Liver (tissue), 9 donors: ENCODE measurements around the gene EIPR1. TPM values are rescaled to one million over a fixed set of nuclear protein-coding genes. Genes with fewer than 3 reads are reported as not detected.

Experiments used
- DNase-seq: peaks from one replicate; pipeline ENCODE4 v3.0.0-alpha.2; 2017; ENCODE audit warnings: low spot score
- H3K27ac ChIP-seq, 2 donors: one replicate each; pipeline ENCODE4 v1.7.0; 2013; ENCODE audit warnings: inconsistent platforms in 2 of 2, low read length in 2 of 2, control low read depth in 1 of 2, low read depth in 1 of 2, mild to moderate bottlenecking in 1 of 2
- H3K27me3 ChIP-seq, 4 donors: one replicate each; pipeline versions ENCODE4 v1.6.1 to v1.7.0; 2013; ENCODE audit warnings: low read length in 3 of 4, inconsistent platforms in 1 of 4, mild to moderate bottlenecking in 1 of 4, moderate library complexity in 1 of 4; ENCODE audit not compliant: control insufficient read depth in 4 of 4, insufficient read depth in 4 of 4
- H3K36me3 ChIP-seq, 4 donors: one replicate each; pipeline versions ENCODE4 v1.6.1 to v1.7.0; 2013; ENCODE audit warnings: low read length in 3 of 4, mild to moderate bottlenecking in 3 of 4, low read depth in 1 of 4, moderate library complexity in 1 of 4; ENCODE audit not compliant: control insufficient read depth in 4 of 4, insufficient read depth in 3 of 4
- H3K4me1 ChIP-seq, 4 donors: one replicate each; pipeline versions ENCODE4 v1.6.1 to v1.7.0; 2013; ENCODE audit warnings: low read length in 3 of 4, mild to moderate bottlenecking in 3 of 4, moderate library complexity in 1 of 4; ENCODE audit not compliant: control insufficient read depth in 4 of 4, insufficient read depth in 4 of 4
- H3K4me3 ChIP-seq, 3 donors: one replicate each; pipeline versions ENCODE4 v1.6.1 to v1.7.0; 2013; ENCODE audit warnings: low read length in 3 of 3, control low read depth in 1 of 3, low read depth in 1 of 3, mild to moderate bottlenecking in 1 of 3
- H3K9ac ChIP-seq, 2 donors: one replicate each; pipeline ENCODE4 v1.7.0; 2013; ENCODE audit warnings: low read length in 2 of 2, mild to moderate bottlenecking in 2 of 2, moderate library complexity in 2 of 2, control low read depth in 1 of 2, low read depth in 1 of 2
- H3K9me3 ChIP-seq, 4 donors: one replicate each; pipeline versions ENCODE4 v1.6.1 to v1.7.0; 2013; ENCODE audit warnings: low read length in 3 of 4; ENCODE audit not compliant: control insufficient read depth in 4 of 4
- FOXA1 ChIP-seq: IDR thresholded peaks from 2 replicates; pipeline ENCODE4 v1.6.1; 2016; ENCODE audit warnings: antibody characterized with exemption
- FOXA2 ChIP-seq: IDR thresholded peaks from 2 replicates; pipeline ENCODE4 v1.6.1; 2016; ENCODE audit warnings: antibody characterized with exemption
- GABPA ChIP-seq, 2 donors: IDR thresholded peaks in 1 of 2; conservative IDR thresholded peaks in 1 of 2; 2 replicates each; pipeline ENCODE4 v1.6.1; 2016; ENCODE audit warnings: antibody characterized with exemption in 2 of 2, mild to moderate bottlenecking in 1 of 2, moderate library complexity in 1 of 2
- HNF4A ChIP-seq, 2 donors: conservative IDR thresholded peaks; 2 replicates each; pipeline ENCODE4 v1.6.1; 2016; ENCODE audit warnings: antibody characterized with exemption in 2 of 2, mild to moderate bottlenecking in 2 of 2
- HNF4G ChIP-seq: IDR thresholded peaks from 2 replicates; pipeline ENCODE4 v1.6.1; 2016; ENCODE audit warnings: antibody characterized with exemption
- JUND ChIP-seq, 2 donors: IDR thresholded peaks; 2 replicates each; pipeline ENCODE4 v1.6.1; 2016; ENCODE audit warnings: antibody characterized with exemption in 2 of 2
- RAD21 ChIP-seq, 2 donors: IDR thresholded peaks; 2 replicates each; pipeline ENCODE4 v1.6.1; 2016; ENCODE audit warnings: antibody characterized with exemption in 2 of 2, mild to moderate bottlenecking in 2 of 2
- RXRA ChIP-seq, 2 donors: IDR thresholded peaks; 2 replicates each; pipeline ENCODE4 v1.6.1; 2017 to 2018; ENCODE audit warnings: antibody characterized with exemption in 2 of 2, mild to moderate bottlenecking in 1 of 2
- TAF1 ChIP-seq: conservative IDR thresholded peaks from 2 replicates; pipeline ENCODE4 v1.6.1; 2016; ENCODE audit warnings: antibody characterized with exemption, mild to moderate bottlenecking
- WGBS: extraction: QIAGEN DNeasy Blood & Tissue Kit; methylation state at CpG from one replicate; pipeline ENCODE4 v1.1.7; 2013; 5-methylcytosine and 5-hydroxymethylcytosine counted together
- polyA plus RNA-seq, 2 donors: library from polyadenylated mRNA; stranded (reverse) in 1 of 2; unstranded in 1 of 2; fragments of 200-250 nt in 1 of 2; fragments of >200 nt in 1 of 2; fragmentation: Nextera tagmentation in 1 of 2; extraction: Ambion mirVana in 1 of 2; gene quantifications; one replicate each; pipeline versions ENCODE4 v1.2.1 to v1.2.3, GENCODE V29; 2013 to 2015
- total RNA-seq, 2 donors: library from RNA; depleted of rRNA; stranded (reverse); fragments of >200 nt; gene quantifications; one replicate each; pipeline ENCODE4 v1.2.3, GENCODE V29; 2014
- TF ChIP-seq, protein P1 (sequence below): IDR thresholded peaks from 2 replicates; pipeline ENCODE4 v1.6.1; 2016; ENCODE audit warnings: antibody characterized with exemption
- TF ChIP-seq, protein P2 (sequence below): IDR thresholded peaks from 2 replicates; pipeline ENCODE4 v1.6.1; 2016; ENCODE audit warnings: antibody characterized with exemption, mild to moderate bottlenecking
- TF ChIP-seq, protein P3 (sequence below): IDR thresholded peaks from 2 replicates; pipeline ENCODE4 v1.6.1; 2016; ENCODE audit warnings: antibody characterized with exemption
- TF ChIP-seq, protein P4 (sequence below): fragments of 150-350 bp; IDR thresholded peaks from 2 replicates; pipeline ENCODE4 v1.5.1; 2017; ENCODE audit warnings: improper control_type of control experiment, low read depth, low read length; ENCODE audit not compliant: missing input control
- TF ChIP-seq, protein P5 (sequence below): IDR thresholded peaks from 2 replicates; pipeline ENCODE4 v1.6.1; 2016; ENCODE audit warnings: antibody characterized with exemption
- donor health status: healthy.
- donor health status: healthy.
- donor health status: healthy.
- donor health status: healthy.
- donor health status: healthy.

EIPR1 gene
- total and polyA plus RNA-seq, 4 donors: 7.6 to 12.1 (median 11.4) TPM

DNA sequence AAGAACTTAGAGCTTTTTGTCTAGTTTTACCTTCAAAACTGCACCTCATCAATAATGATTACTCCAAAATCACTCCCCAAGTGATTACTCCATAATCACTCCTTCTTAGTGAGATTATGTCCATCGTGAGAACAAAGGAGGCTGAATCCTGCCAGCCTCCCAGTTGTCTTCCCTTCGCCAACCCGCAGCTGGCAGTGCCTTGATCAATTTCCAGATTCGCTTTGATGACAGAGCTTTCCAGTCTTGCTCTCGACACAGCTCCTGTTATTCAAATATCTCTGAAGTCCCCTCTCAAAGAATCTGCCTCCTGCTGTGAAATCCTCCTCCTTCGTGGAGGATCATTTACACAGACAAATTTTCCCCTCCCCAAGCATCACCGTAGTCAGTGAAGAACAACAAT lies 237.7 kb downstream of the EIPR1 start:
- 86% methylated on average over 7 of the region's 7 CpGs for WGBS
- no peak overlapping the region for H3K4me3 ChIP-seq
- DNase-seq: no peak
- TF ChIP-seq FOXA1 (no peak), HNF4G (no peak), HNF4A (conservative IDR thresholded peaks at IDR 0.05) (no peak), RAD21 (IDR thresholded peaks at IDR 0.05) (no peak), JUND (IDR thresholded peaks at IDR 0.05) (no peak), RXRA (IDR thresholded peaks at IDR 0.05) (no peak), TAF1 (no peak), GABPA (IDR thresholded peaks at IDR 0.05 in 1 of 2, conservative IDR thresholded peaks at IDR 0.05 in 1 of 2) (no peak), FOXA2 (no peak)
- TF ChIP-seq, protein P1, sequence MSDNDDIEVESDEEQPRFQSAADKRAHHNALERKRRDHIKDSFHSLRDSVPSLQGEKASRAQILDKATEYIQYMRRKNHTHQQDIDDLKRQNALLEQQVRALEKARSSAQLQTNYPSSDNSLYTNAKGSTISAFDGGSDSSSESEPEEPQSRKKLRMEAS: no peak
- TF ChIP-seq, protein P2, sequence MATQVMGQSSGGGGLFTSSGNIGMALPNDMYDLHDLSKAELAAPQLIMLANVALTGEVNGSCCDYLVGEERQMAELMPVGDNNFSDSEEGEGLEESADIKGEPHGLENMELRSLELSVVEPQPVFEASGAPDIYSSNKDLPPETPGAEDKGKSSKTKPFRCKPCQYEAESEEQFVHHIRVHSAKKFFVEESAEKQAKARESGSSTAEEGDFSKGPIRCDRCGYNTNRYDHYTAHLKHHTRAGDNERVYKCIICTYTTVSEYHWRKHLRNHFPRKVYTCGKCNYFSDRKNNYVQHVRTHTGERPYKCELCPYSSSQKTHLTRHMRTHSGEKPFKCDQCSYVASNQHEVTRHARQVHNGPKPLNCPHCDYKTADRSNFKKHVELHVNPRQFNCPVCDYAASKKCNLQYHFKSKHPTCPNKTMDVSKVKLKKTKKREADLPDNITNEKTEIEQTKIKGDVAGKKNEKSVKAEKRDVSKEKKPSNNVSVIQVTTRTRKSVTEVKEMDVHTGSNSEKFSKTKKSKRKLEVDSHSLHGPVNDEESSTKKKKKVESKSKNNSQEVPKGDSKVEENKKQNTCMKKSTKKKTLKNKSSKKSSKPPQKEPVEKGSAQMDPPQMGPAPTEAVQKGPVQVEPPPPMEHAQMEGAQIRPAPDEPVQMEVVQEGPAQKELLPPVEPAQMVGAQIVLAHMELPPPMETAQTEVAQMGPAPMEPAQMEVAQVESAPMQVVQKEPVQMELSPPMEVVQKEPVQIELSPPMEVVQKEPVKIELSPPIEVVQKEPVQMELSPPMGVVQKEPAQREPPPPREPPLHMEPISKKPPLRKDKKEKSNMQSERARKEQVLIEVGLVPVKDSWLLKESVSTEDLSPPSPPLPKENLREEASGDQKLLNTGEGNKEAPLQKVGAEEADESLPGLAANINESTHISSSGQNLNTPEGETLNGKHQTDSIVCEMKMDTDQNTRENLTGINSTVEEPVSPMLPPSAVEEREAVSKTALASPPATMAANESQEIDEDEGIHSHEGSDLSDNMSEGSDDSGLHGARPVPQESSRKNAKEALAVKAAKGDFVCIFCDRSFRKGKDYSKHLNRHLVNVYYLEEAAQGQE: no peak
- TF ChIP-seq, protein P3, sequence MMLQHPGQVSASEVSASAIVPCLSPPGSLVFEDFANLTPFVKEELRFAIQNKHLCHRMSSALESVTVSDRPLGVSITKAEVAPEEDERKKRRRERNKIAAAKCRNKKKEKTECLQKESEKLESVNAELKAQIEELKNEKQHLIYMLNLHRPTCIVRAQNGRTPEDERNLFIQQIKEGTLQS: no peak
- TF ChIP-seq, protein P4, sequence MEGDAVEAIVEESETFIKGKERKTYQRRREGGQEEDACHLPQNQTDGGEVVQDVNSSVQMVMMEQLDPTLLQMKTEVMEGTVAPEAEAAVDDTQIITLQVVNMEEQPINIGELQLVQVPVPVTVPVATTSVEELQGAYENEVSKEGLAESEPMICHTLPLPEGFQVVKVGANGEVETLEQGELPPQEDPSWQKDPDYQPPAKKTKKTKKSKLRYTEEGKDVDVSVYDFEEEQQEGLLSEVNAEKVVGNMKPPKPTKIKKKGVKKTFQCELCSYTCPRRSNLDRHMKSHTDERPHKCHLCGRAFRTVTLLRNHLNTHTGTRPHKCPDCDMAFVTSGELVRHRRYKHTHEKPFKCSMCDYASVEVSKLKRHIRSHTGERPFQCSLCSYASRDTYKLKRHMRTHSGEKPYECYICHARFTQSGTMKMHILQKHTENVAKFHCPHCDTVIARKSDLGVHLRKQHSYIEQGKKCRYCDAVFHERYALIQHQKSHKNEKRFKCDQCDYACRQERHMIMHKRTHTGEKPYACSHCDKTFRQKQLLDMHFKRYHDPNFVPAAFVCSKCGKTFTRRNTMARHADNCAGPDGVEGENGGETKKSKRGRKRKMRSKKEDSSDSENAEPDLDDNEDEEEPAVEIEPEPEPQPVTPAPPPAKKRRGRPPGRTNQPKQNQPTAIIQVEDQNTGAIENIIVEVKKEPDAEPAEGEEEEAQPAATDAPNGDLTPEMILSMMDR: no peak
- TF ChIP-seq, protein P5, sequence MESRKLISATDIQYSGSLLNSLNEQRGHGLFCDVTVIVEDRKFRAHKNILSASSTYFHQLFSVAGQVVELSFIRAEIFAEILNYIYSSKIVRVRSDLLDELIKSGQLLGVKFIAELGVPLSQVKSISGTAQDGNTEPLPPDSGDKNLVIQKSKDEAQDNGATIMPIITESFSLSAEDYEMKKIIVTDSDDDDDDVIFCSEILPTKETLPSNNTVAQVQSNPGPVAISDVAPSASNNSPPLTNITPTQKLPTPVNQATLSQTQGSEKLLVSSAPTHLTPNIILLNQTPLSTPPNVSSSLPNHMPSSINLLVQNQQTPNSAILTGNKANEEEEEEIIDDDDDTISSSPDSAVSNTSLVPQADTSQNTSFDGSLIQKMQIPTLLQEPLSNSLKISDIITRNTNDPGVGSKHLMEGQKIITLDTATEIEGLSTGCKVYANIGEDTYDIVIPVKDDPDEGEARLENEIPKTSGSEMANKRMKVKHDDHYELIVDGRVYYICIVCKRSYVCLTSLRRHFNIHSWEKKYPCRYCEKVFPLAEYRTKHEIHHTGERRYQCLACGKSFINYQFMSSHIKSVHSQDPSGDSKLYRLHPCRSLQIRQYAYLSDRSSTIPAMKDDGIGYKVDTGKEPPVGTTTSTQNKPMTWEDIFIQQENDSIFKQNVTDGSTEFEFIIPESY: no peak
- H3K4me1 ChIP-seq: no peaks in the 10 kb centered on the region
- no peak overlapping the region for H3K27ac ChIP-seq
- no peaks in the 10 kb centered on the region for H3K27me3 ChIP-seq
- no peaks in the 10 kb centered on the region for H3K36me3 ChIP-seq
- peaks cover 0 to 2% (median 0%) of the 10 kb centered on the region in 4 donors for H3K9me3 ChIP-seq
- H3K9ac ChIP-seq: no peak overlapping the region

Other genes with a start within 250 kb of the EIPR1 start
- 10 to 100 TPM; 42.7 to 60.9 TPM for gene TRAPPC12, start 1.9 kb upstream of the EIPR1 start, total RNA-seq
- 10 to 100 TPM; 30.2 to 36.7 TPM for gene TRAPPC12, start 1.9 kb upstream of the EIPR1 start, polyA plus RNA-seq
- gene ADI1, start 141.7 kb upstream of the EIPR1 start, total RNA-seq: 100 to 1,000 TPM in 1 of 2 donors, 10 to 100 TPM in 1; 56.2 to 154 TPM
- gene ADI1, start 141.7 kb upstream of the EIPR1 start, polyA plus RNA-seq: 100 to 1,000 TPM; 163 to 660 TPM
- 10 to 100 TPM; 10.2 to 18.7 TPM for gene RNASEH1, start 180.5 kb upstream of the EIPR1 start, total RNA-seq
- 10 to 100 TPM; 12.0 to 13.8 TPM for gene RNASEH1, start 180.5 kb upstream of the EIPR1 start, polyA plus RNA-seq
- gene RPS7, start 197.4 kb upstream of the EIPR1 start, total RNA-seq: 100 to 1,000 TPM; 523 to 852 TPM
- 100 to 1,000 TPM; 315 to 610 TPM for gene RPS7, start 197.4 kb upstream of the EIPR1 start, polyA plus RNA-seq
- gene COLEC11, start 217.3 kb upstream of the EIPR1 start, total RNA-seq: 10 to 100 TPM; 31.0 to 62.7 TPM
- gene COLEC11, start 217.3 kb upstream of the EIPR1 start, polyA plus RNA-seq: 100 to 1,000 TPM in 1 of 2 donors, 10 to 100 TPM in 1; 79.1 to 100 TPM